HAP-1 (cell line): ENCODE results near the gene TTLL12.

Source experiments
- DNase-seq, 2 experiments: peaks; one replicate each; pipeline ENCODE4 v3.0.0-alpha.2; 2016 to 2020; ENCODE audit warnings: low spot score in 2 of 2
- H3K27me3 ChIP-seq: fragments of 250-450 bp; sonication (Bioruptor Pico); 2 replicates; pipeline ENCODE4 v1.5.1; 2020; ENCODE audit warnings: low read depth, mild to moderate bottlenecking, moderate library complexity
- H3K36me3 ChIP-seq: fragments of 250-450 bp; sonication (Bioruptor Pico); replicated peaks from 2 replicates; pipeline ENCODE4 v1.5.1; 2020; ENCODE audit warnings: mild to moderate bottlenecking
- H3K4me1 ChIP-seq: fragments of 250-450 bp; sonication (Bioruptor Pico); 2 replicates; pipeline ENCODE4 v1.5.1; 2020; ENCODE audit warnings: mild to moderate bottlenecking
- H3K4me3 ChIP-seq: fragments of 250-450 bp; sonication (Bioruptor Pico); 2 replicates; pipeline ENCODE4 v1.5.1; 2020; ENCODE audit warnings: mild to moderate bottlenecking, moderate library complexity
- H3K9me3 ChIP-seq: fragments of 250-450 bp; sonication (Bioruptor Pico); 2 replicates; pipeline ENCODE4 v1.5.1; 2020; ENCODE audit warnings: mild to moderate bottlenecking, moderate library complexity
- in situ Hi-C: fragments of 300-500 bp; cut with MboI; formaldehyde crosslinking; loops from 3 replicates; pipeline ENCODE4 v1.14.3; 2020; ENCODE audit warnings: low sequenced_read_pairs, inconsistent platforms, mixed read lengths

The TTLL12 gene

GRCh38 chr22:43179911-43180195, 7.1 kb downstream of the TTLL12 start:
- in situ Hi-C loops: no loop called here
- no peak for DNase-seq
- H3K4me3 ChIP-seq: no peak overlapping the region
- peaks cover 83% of the 10 kb centered on the region for H3K36me3 ChIP-seq
- H3K4me1 ChIP-seq: peaks cover 8% of the 10 kb centered on the region
- no peaks in the 10 kb centered on the region for H3K27me3 ChIP-seq
- no peaks in the 10 kb centered on the region for H3K9me3 ChIP-seq

- no peaks in the 10 kb centered on the region for H3K27me3 ChIP-seq
- H3K4me1 ChIP-seq: peaks cover 5% of the 10 kb centered on the region
- H3K9me3 ChIP-seq: no peaks in the 10 kb centered on the region
- DNase-seq: no peak
- H3K36me3 ChIP-seq: peaks cover 83% of the 10 kb centered on the region
- in situ Hi-C loops: no loop called here
- no peak overlapping the region for H3K4me3 ChIP-seq
These were observed 7.6 kb downstream of the TTLL12 start for GRCh38 chr22:43179146-43179910.

GRCh38 chr22:43177479-43177878, 9.5 kb downstream of the TTLL12 start:
- Histone ChIP-seq H3K27me3 (no peaks in the 10 kb centered on the region), H3K36me3 (peaks cover 86% of the 10 kb centered on the region), H3K4me3 (no peak overlapping the region), H3K4me1 (no peaks in the 10 kb centered on the region), H3K9me3 (no peaks in the 10 kb centered on the region)
- no peak for DNase-seq
- in situ Hi-C loops: no loop called here

GRCh38 chr22:43176090-43176489, 10.8 kb downstream of the TTLL12 start:
- H3K36me3 ChIP-seq: peaks cover 90% of the 10 kb centered on the region
- no peaks in the 10 kb centered on the region for H3K4me1 ChIP-seq
- no peaks in the 10 kb centered on the region for H3K27me3 ChIP-seq
- no peaks in the 10 kb centered on the region for H3K9me3 ChIP-seq
- H3K4me3 ChIP-seq: no peak overlapping the region
- DNase-seq: no peak
- in situ Hi-C loops: no loop called here

GRCh38 chr22:43174941-43175531, 11.9 kb downstream of the TTLL12 start:
- Histone ChIP-seq H3K27me3 (no peaks in the 10 kb centered on the region), H3K4me1 (no peaks in the 10 kb centered on the region), H3K9me3 (no peaks in the 10 kb centered on the region), H3K36me3 (peaks cover 89% of the 10 kb centered on the region), H3K4me3 (no peak overlapping the region)
- in situ Hi-C loops: no loop called here
- no peak for DNase-seq

- H3K27me3 ChIP-seq: no peaks in the 10 kb centered on the region
- peaks cover 89% of the 10 kb centered on the region for H3K36me3 ChIP-seq
- H3K4me1 ChIP-seq: no peaks in the 10 kb centered on the region
- no peak overlapping the region for H3K4me3 ChIP-seq
- DNase-seq: no peak
- H3K9me3 ChIP-seq: no peaks in the 10 kb centered on the region
- in situ Hi-C loops: no loop called here
These were observed 12.8 kb downstream of the TTLL12 start for GRCh38 chr22:43173976-43174720.

GRCh38 chr22:43173566-43173965, 13.4 kb downstream of the TTLL12 start:
- DNase-seq: no peak
- H3K36me3 ChIP-seq: peaks cover 89% of the 10 kb centered on the region
- H3K4me3 ChIP-seq: no peak overlapping the region
- in situ Hi-C loops: no loop called here
- H3K27me3 ChIP-seq: no peaks in the 10 kb centered on the region
- H3K9me3 ChIP-seq: no peaks in the 10 kb centered on the region
- no peaks in the 10 kb centered on the region for H3K4me1 ChIP-seq

- Histone ChIP-seq H3K4me3 (no peak overlapping the region), H3K36me3 (peaks cover 87% of the 10 kb centered on the region), H3K9me3 (no peaks in the 10 kb centered on the region), H3K4me1 (no peaks in the 10 kb centered on the region), H3K27me3 (no peaks in the 10 kb centered on the region)
- no peak for DNase-seq
- in situ Hi-C loops: no loop called here
These were observed 14.7 kb downstream of the TTLL12 start for GRCh38 chr22:43172191-43172590.

GRCh38 chr22:43171607-43172006, 15.3 kb downstream of the TTLL12 start:
- H3K36me3 ChIP-seq: peaks cover 82% of the 10 kb centered on the region

GRCh38 chr22:43171019-43171491, 15.9 kb downstream of the TTLL12 start:
- H3K36me3 ChIP-seq: peaks cover 79% of the 10 kb centered on the region

More at GRCh38 chr22:43171607-43172006, 15.3 kb downstream of the TTLL12 start:
- Histone ChIP-seq H3K4me1 (no peaks in the 10 kb centered on the region), H3K4me3 (no peak overlapping the region), H3K9me3 (no peaks in the 10 kb centered on the region), H3K27me3 (no peaks in the 10 kb centered on the region)
- DNase-seq: no peak
- in situ Hi-C loops: no loop called here

GRCh38 chr22:43170131-43170480, 16.8 kb downstream of the TTLL12 start:
- no peaks in the 10 kb centered on the region for H3K27me3 ChIP-seq
- H3K36me3 ChIP-seq: peaks cover 72% of the 10 kb centered on the region
- H3K9me3 ChIP-seq: no peaks in the 10 kb centered on the region
- DNase-seq: no peak
- in situ Hi-C loops: no loop called here
- no peak overlapping the region for H3K4me3 ChIP-seq
- H3K4me1 ChIP-seq: no peaks in the 10 kb centered on the region

More at GRCh38 chr22:43171019-43171491, 15.9 kb downstream of the TTLL12 start:
- Histone ChIP-seq H3K4me1 (no peaks in the 10 kb centered on the region), H3K9me3 (no peaks in the 10 kb centered on the region), H3K27me3 (no peaks in the 10 kb centered on the region), H3K4me3 (no peak overlapping the region)
- no peak for DNase-seq
- in situ Hi-C loops: no loop called here

GRCh38 chr22:43169310-43170130, 17.4 kb downstream of the TTLL12 start:
- Histone ChIP-seq H3K9me3 (no peaks in the 10 kb centered on the region), H3K4me1 (no peaks in the 10 kb centered on the region), H3K27me3 (no peaks in the 10 kb centered on the region), H3K4me3 (no peak overlapping the region), H3K36me3 (peaks cover 67% of the 10 kb centered on the region)
- in situ Hi-C loops: no loop called here
- no peak for DNase-seq

GRCh38 chr22:43168471-43169309, 18.2 kb downstream of the TTLL12 start:
- no peak for DNase-seq
- no peaks in the 10 kb centered on the region for H3K27me3 ChIP-seq
- no peaks in the 10 kb centered on the region for H3K9me3 ChIP-seq
- peaks cover 58% of the 10 kb centered on the region for H3K36me3 ChIP-seq
- no peak overlapping the region for H3K4me3 ChIP-seq
- in situ Hi-C loops: no loop called here
- H3K4me1 ChIP-seq: no peaks in the 10 kb centered on the region
